ENCODE measurements around the gene NUDT9.

- no peak for TF ChIP-seq CTCF (IDR thresholded peaks at IDR 0.05)
- no peak for TF ChIP-seq POLR2A (IDR thresholded peaks at IDR 0.05)
- no peak for TF ChIP-seq POLR2AphosphoS5 (IDR thresholded peaks at IDR 0.05; ENCODE audit: insufficient read depth in 1 of 2, low read depth in 1 of 2)
Observed at GRCh38 chr4:87387237-87387636, 35.1 kb upstream of the NUDT9 start.

Data from vagina (tissue), 2 donors.